Right lobe of liver (tissue), 6 donors: Measurements from ENCODE around the gene SRXN1. TPM values are rescaled to one million over a fixed set of nuclear protein-coding genes. Genes with fewer than 3 reads are reported as not detected.
A peak's percentile ranks its signal among the peaks of the same experiment; 100 is the strongest.

Experiments used
- ATAC-seq, 4 donors: fragments of 200-7000 bp; cut with Tn5 transposase; one replicate each; pipeline ENCODE4 v1.9.1; 2020; ENCODE audit warnings: mild to moderate bottlenecking in 4 of 4, moderate library complexity in 4 of 4
- DNase-seq, 3 donors: peaks; one replicate each; pipeline ENCODE4 v3.0.0-alpha.2; 2020
- H3K27ac ChIP-seq, 3 donors: fragments of 200-600 bp; one replicate each; pipeline ENCODE4 v1.8.0; 2022
- H3K27me3 ChIP-seq, 2 donors: fragments of 200-600 bp; one replicate each; pipeline ENCODE4 v1.8.0; 2022
- H3K36me3 ChIP-seq, 4 donors: fragments of 200-600 bp; sonication (generic) in 1 of 4; one replicate each; pipeline versions ENCODE4 v1.5.1 to v1.8.0; 2017 to 2022; ENCODE audit warnings: control low read depth in 1 of 4
- H3K4me1 ChIP-seq, 4 donors: fragments of 200-600 bp; sonication (generic) in 1 of 4; one replicate each; pipeline versions ENCODE4 v1.5.1 to v1.8.0; 2017 to 2022; ENCODE audit warnings: control low read depth in 1 of 4
- H3K4me3 ChIP-seq, 3 donors: fragments of 200-600 bp; one replicate each; pipeline ENCODE4 v1.8.0; 2022
- H3K9me3 ChIP-seq, 4 donors: fragments of 200-600 bp; sonication (generic) in 1 of 4; one replicate each; pipeline versions ENCODE4 v1.5.1 to v1.8.0; 2017 to 2022; ENCODE audit warnings: control low read depth in 1 of 4
- CTCF ChIP-seq, 4 donors: fragments of 200-600 bp in 3 of 4; fragments of 450-650 bp in 1 of 4; IDR thresholded peaks; one replicate each; pipeline versions ENCODE4 v1.5.1 to v1.8.0; 2016 to 2022; ENCODE audit warnings: antibody characterized with exemption in 4 of 4, mild to moderate bottlenecking in 2 of 4
- POLR2A ChIP-seq: fragments of 450-650 bp; IDR thresholded peaks from one replicate; pipeline ENCODE4 v1.6.1; 2017; ENCODE audit warnings: antibody characterized with exemption, mild to moderate bottlenecking
- WGBS: methylation state at CpG from one replicate; pipeline ENCODE4 v1.1.6; 2018; ENCODE audit warnings: low coverage, low lambda C conversion rate; ENCODE audit not compliant: insufficient coverage; ENCODE audit errors: missing lambda C conversion rate; 5-methylcytosine and 5-hydroxymethylcytosine counted together
- intact Hi-C, 2 donors: fragments of 100-400 bp; cut with DNase I; formaldehyde crosslinking; loops; one replicate each; pipeline versions ENCODE4 v1.11.2 to v1.14.1; 2022
- total RNA-seq, 6 experiments: library from RNA; depleted of rRNA in 2 of 6; stranded (reverse); fragments of >200 nt in 2 of 6; fragmentation: NEBNext Ultra II Directional in 3 of 6; extraction: Animal tissue kit (Norgen Biotek cat#: 25700) in 3 of 6; gene quantifications; one replicate each; pipeline versions ENCODE4 v1.1.0 to v1.2.4, GENCODE V29; 2016 to 2023
- donor health status: DM: no; HTN: yes; CAD: no.
- donor health status: DM: no; HTN: no; CAD: no.
- donor health status: DM: no; HTN: no; CAD: no.
- donor health status: DM: no; HTN: yes; CAD: no.
- donor health status: DM: no; HTN: yes; CAD: no.

The SRXN1 gene
- total RNA-seq, 6 experiments from 2014 or later = 14.4 to 166 (median 46.0) TPM

- peaks cover 0 to 12% of the 10 kb centered on the region in 2 donors for H3K27me3 ChIP-seq
- H3K4me3 ChIP-seq = no peak overlapping the region
- H3K9me3 ChIP-seq = no peaks in the 10 kb centered on the region
- H3K27ac ChIP-seq = no peak overlapping the region
- intact Hi-C loops = no loop called here
- ATAC-seq = no peak
- DNase-seq = no peak
- no peak for TF ChIP-seq POLR2A
- no peak for TF ChIP-seq CTCF (IDR thresholded peaks at IDR 0.05)
- H3K4me1 ChIP-seq = peaks cover 0 to 13% (median 0%) of the 10 kb centered on the region in 4 donors
- H3K36me3 ChIP-seq = no peaks in the 10 kb centered on the region
- 3% methylated on average over 17 of the region's 25 CpGs for WGBS
Measured at GRCh38 chr20:675033-675452, 22.0 kb upstream of the SRXN1 start.

- Histone ChIP-seq H3K4me3 (no peak overlapping the region), H3K27ac (no peak overlapping the region), H3K27me3 (peaks cover 0 to 10% of the 10 kb centered on the region in 2 donors), H3K36me3 (no peaks in the 10 kb centered on the region), H3K9me3 (no peaks in the 10 kb centered on the region), H3K4me1 (peaks cover 0 to 13% (median 0%) of the 10 kb centered on the region in 4 donors)
- peak in 1 of 3 donors; percentile 37 for DNase-seq
- no peak for TF ChIP-seq CTCF (IDR thresholded peaks at IDR 0.05)
- no peak for TF ChIP-seq POLR2A
- intact Hi-C loops = no loop called here
- whole genome bisulfite sequencing = no CpG with 5 or more reads among the region's 3 CpGs
- no peak for ATAC-seq
Measured at GRCh38 chr20:673603-674001, 20.6 kb upstream of the SRXN1 start.

- intact Hi-C loops = no loop called here
- Histone ChIP-seq H3K27ac (no peak overlapping the region), H3K9me3 (no peaks in the 10 kb centered on the region), H3K4me1 (peaks cover 0 to 13% (median 0%) of the 10 kb centered on the region in 4 donors), H3K4me3 (no peak overlapping the region), H3K27me3 (peaks cover 0 to 6% of the 10 kb centered on the region in 2 donors), H3K36me3 (no peaks in the 10 kb centered on the region)
- ATAC-seq = no peak
- peak in 2 of 4 donors; percentile 13 to 17 for TF ChIP-seq CTCF (IDR thresholded peaks at IDR 0.05)
- TF ChIP-seq POLR2A = no peak
- peak in 1 of 3 donors; percentile 40 for DNase-seq
- WGBS = 20% methylated on average over 2 of the region's 7 CpGs
Measured at GRCh38 chr20:672963-673602, 20.1 kb upstream of the SRXN1 start.

- H3K4me3 ChIP-seq = no peak overlapping the region
- intact Hi-C loops = no loop called here
- H3K4me1 ChIP-seq = peaks cover 0 to 12% (median 0%) of the 10 kb centered on the region in 4 donors
- H3K27me3 ChIP-seq = no peaks in the 10 kb centered on the region
- no peaks in the 10 kb centered on the region for H3K9me3 ChIP-seq
- peak in 1 of 3 donors; percentile 22 for DNase-seq
- H3K27ac ChIP-seq = no peak overlapping the region
- H3K36me3 ChIP-seq = no peaks in the 10 kb centered on the region
- TF ChIP-seq CTCF (IDR thresholded peaks at IDR 0.05) (no peak), POLR2A (no peak)
- ATAC-seq = no peak
- WGBS = 33% methylated on average over 9 of the region's 9 CpGs
Measured at GRCh38 chr20:671252-672030, 18.4 kb upstream of the SRXN1 start.
